GM21529 (cell line): Measurements from ENCODE around the gene SLC3A2.
"Not testable (repeated sequence)": the region's sequence is repeated elsewhere in the genome, so short reads cannot be mapped to it uniquely, and the experiment has no call there.

Experiments used
- ATAC-seq: cut with Tn5 transposase; IDR thresholded peaks from one replicate; pipeline ENCODE4 v1.9.1; 2021; ENCODE audit not compliant: unreplicated experiment

Gene SLC3A2

GRCh38 chr11:62880803-62881578, at the start of gene SLC3A2:
Gene SLC3A2, plus strand, starts transcription at chr11:62880896. Its CDS starts 128 bp downstream, at chr11:62881024.
- peak; percentile 75 for ATAC-seq

DNA sequence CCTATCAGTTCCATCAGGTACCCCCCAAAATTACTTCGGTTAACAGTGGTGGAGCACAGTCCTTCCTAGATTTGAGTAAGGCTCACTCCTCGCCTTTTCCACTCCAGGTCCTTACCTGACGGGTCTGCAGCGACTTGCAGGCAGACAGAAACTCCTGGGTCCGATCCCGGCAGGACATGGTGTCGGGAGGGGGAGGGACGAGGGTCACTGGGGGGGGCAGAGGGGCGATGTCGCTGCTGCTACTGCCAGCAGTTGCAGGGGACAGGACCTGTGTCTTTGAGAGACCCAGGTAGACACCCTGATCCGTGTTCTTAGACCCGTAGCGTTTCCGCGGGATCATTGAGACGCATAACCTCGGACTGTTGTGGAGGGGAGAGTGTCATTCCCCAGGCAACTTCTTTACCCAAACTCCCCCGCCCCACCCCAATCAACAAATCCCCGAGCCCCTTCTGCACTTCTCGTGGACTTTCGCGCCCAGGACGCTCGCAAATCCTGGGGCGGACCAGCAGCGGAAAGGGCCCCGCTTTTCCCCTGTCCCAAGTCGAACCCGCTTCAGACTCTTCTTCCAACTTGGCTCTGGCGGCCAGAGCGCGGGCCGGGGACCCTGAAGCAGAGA, 49.7 kb upstream of the SLC3A2 start:
- no peak for ATAC-seq

DNA sequence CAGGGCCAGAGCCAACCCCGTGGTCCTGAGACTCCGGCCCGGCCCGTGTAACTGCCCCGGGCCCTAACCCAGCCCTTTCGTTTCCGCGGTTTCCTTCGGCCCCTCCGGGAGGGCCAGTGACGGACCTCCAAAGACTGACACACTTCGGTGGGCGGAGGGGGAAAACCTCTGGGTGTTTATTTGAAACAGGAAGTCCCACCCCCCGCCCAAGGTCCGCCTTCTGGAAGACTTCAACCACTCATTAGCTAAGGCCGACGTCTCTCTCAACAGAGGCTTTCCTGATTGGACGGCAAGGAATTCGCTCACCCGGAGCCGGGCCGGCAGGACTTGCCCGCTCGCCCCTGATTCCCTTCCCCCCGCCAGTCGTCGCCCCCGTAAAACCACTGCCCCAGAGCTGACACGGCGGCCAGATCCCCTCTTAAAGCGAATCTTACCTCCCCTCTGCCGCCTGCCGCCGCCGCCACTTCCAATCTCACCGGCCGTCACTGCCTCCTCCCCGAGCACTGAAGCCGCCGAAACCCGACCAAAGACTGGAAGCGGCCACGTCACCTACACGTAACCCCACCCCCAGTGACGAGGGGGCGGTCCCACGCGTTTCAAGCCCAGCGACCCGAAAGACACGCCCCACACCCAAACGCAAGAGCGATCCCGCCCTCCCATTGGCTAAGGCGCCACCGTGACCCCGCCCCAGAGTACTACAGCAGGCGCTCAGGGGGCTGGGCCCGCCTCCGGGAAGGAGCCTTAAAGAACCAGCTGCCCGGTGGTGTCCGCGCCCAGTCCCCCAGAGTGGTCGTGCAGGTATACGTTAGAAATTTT, 49.0 kb upstream of the SLC3A2 start, which contains the start of gene STX5:
Gene STX5, minus strand, starts transcription at position 532 of the 816 bp plus-strand sequence. CDS start 808 bp downstream, outside the sequence.
- ATAC-seq, result peak; percentile 77

DNA sequence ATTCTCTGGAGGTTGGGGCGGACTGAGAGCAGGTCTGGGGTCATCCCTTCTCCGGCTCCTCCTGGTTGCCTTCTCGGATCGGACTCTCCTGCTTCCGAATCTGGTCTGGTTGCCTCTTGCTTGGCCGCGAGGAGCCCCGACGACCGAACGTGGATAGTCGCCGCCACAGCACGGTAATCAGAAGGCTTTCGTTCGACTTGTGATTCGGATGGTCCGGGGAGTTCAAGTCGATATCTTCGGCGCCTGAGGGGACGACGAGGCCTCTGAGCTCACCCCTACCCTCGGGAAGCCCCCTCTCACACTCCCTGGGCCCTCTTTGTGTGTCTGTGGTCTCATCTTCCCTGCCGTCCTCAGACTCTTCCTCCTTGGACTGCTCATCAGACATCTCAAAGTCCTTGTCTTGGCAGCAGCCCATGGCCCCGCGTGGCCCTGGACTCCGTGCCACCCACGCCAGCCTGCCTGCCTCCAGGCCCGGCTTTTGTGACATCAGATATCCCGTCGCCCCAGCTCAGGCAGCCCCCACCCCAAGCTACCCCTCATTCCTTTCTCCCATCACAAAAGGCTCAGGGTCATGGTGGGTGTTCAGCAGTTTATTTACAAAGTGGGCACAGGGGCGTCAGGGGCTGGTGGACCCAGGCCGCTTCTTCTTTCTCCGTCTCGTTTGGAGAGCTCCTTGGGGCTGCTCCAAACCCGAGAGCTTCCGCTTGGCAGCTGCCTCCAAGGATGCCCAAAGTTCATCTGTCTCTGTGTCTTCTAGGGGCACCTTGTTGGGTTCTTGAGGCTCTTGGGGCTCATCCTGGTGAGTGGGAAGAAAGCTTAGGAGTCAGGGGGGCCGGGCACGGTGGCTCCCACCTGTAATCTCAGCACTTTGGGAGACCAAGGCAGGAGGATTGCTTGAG, 48.1 kb upstream of the SLC3A2 start, which contains the start of gene TEX54:
Gene TEX54, minus strand, starts transcription at position 506 of the 899 bp plus-strand sequence.
- ATAC-seq, result peak; percentile 4

DNA sequence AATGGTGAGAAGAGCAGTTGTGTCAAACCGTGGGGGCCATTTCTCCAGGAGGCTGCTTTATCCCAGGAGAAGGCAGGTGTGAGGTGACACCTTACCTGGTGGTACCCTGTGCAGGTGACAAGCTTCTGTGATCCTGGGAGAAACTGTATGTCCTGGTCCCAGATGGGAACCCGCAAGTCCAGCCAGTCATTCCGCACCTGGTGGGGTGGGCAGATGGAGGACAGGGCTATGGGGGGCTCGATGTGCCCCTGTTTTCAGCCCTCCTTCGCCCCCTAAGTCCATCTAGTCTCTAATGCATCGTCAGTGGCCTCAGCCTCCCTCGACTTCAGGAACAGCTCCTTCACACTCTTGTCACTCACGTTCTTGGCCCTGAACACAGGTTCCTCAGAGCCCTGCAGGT, 45.4 kb upstream of the SLC3A2 start:
- no peak for ATAC-seq

- ATAC-seq, result peak; percentile 47
Observed at GRCh38 chr11:62839050-62839945, 41.4 kb upstream of the SLC3A2 start, which contains the start of gene WDR74. Gene WDR74, minus strand, starts transcription at chr11:62839590. Its CDS starts 20 bp downstream, at chr11:62839570.

GRCh38 chr11:62840721-62841360, 39.9 kb upstream of the SLC3A2 start:
- ATAC-seq, result not testable (repeated sequence)

DNA sequence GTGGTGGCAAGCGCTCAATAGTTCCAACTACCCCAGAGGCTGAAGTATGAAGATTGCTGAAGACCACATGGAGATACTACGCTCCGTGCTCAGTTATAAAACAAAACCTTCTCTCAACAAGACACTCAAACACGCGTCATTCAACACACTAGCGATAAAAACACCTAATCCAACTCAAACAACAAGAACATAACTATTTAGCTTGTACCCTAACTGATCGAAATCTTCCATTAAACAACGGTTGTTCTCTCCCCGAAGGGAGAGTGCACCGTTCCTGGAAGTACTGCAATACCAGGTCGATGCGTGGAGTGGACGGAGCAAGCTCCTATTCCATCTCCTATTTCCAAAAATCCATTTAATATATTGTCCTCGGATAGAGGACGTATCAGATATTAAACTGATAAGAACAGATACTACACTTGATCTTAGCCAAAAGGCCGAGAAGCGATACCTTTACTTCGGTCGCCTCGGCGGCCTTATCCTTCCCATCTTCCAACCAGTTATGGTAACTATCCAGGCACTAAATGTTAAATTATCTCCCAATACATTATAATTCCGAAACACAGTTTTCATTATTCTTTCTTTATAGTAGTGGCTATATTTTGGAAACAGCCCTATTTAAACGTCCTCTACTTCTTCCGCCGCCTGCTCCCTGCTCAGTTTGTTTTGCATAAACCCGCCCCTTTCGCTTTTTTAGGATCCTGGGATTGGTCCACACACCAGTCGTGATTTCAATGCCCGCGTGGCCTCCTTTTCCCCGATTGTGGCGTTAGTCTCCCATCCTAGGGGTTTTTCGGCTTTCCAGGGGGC, 39.1 kb upstream of the SLC3A2 start:
- peak; percentile 50 for ATAC-seq

GRCh38 chr11:62842171-62842741, 38.4 kb upstream of the SLC3A2 start:
- ATAC-seq, result no peak

DNA sequence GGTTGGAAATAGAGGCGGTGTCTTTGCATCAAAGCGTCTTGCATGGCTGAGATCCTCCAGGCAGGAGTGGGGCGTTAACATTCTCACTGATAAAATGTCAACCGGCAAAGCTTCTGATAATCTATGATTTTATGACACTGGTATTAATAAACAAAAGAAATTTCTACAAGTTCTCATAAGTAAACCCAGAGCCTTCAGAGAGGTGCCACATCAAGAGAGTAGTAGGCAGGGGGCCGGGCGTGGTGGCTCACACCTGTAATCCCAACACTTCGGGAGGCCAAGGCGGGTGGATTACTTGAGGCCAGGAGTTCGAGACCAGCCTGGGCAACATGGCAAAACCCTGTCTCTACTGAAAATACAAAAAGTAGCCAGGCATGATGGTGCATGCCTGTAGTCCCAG, 37.8 kb upstream of the SLC3A2 start:
- ATAC-seq, result not testable (repeated sequence)

DNA sequence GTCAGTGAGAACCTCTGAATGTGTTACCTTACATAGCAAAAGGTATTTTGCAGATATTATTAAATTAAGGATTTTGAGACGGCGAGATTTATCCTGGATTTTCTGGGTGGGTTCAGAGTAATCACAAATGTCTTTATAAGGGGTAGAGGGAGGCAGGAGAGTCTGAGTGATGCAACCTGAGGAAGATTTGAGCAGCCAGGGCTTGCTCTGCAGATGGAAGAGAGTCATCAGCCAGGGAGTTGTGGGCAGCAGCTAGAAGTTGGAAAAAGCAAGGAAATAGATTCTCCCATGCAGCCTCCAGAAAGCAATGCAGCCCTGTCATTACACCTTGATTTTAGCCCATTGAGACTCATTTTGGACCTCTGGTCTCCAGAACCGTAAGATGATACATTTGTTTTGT, 37.2 kb upstream of the SLC3A2 start:
- no peak for ATAC-seq

- no peak for ATAC-seq
Observed at GRCh38 chr11:62844154-62844553, 36.5 kb upstream of the SLC3A2 start.

GRCh38 chr11:62846177-62846576, 34.5 kb upstream of the SLC3A2 start:
- no peak for ATAC-seq

DNA sequence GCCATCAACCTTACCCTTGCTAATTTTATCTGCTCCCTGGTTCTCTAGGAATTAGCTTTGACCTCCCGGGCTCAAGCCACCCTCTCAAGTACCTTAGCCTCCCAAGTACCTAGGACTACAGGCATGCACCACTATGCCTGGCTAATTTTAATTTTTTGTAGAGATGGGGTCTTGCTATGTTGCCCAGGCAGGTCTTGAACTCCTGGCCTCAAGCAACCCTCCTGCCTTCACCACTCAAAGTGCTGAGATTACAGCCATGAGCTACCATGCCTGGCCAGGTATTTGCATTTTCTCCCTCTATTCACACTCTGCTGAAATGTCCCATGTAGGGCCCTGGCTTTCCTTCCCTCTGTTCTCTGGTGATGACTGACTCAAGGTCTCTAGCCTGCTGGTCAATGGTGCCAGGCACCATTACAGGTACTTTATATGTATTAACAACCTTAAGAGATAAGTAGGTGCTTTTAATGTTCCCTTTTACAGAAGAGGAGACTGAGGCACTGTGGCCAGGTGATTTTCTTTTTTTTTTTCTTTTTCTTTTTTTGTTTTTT, 32.9 kb upstream of the SLC3A2 start:
- no peak for ATAC-seq

- no peak for ATAC-seq
Observed at GRCh38 chr11:62850911-62851806, 29.5 kb upstream of the SLC3A2 start.

- ATAC-seq, result no peak
Observed at GRCh38 chr11:62851807-62852522, 28.7 kb upstream of the SLC3A2 start.
